Measurements from ENCODE around the gene PSMA8.

DNA sequence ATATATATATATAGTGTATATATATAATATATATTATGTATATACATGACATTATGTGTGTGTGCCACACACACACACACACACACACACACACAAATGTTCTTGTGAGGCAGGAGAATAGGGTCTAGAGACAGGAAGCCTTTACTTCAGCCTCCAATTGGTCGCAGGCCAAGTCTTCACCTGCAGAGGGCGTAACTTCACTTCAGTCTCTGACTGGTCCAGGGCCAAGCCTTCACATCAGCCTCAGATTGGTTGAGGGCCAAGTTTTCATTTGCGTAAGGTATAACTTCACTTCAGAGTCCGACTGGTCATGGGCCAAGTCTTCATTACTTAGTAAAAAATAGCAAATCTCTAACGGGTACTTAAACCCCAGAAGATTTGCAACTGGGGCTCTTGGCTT, 30.1 kb upstream of the PSMA8 start:
- TF ChIP-seq GABPA (IDR thresholded peaks at IDR 0.05; ENCODE audit: borderline replicate concordance, insufficient read depth, low read length) (no peak), EZH2 (IDR thresholded peaks at IDR 0.05; ENCODE audit: low read depth, low read length, severe bottlenecking) (no peak), YY1 (IDR thresholded peaks at IDR 0.05; ENCODE audit: low read depth, low read length) (no peak), EGR1 (IDR thresholded peaks at IDR 0.05; ENCODE audit: borderline replicate concordance, low read depth, low read length) (no peak), POLR2A (IDR thresholded peaks at IDR 0.05; ENCODE audit: control extremely low read depth in 1 of 2, low read depth in 2 of 2, low read length in 2 of 2) (no peak), POLR2AphosphoS5 (IDR thresholded peaks at IDR 0.05; ENCODE audit: low read depth, low read length) (no peak), EP300 (IDR thresholded peaks at IDR 0.05; ENCODE audit: borderline replicate concordance in 1 of 2, low read depth in 2 of 2, low read length in 2 of 2) (no peak)
- TF ChIP-seq, protein P1, sequence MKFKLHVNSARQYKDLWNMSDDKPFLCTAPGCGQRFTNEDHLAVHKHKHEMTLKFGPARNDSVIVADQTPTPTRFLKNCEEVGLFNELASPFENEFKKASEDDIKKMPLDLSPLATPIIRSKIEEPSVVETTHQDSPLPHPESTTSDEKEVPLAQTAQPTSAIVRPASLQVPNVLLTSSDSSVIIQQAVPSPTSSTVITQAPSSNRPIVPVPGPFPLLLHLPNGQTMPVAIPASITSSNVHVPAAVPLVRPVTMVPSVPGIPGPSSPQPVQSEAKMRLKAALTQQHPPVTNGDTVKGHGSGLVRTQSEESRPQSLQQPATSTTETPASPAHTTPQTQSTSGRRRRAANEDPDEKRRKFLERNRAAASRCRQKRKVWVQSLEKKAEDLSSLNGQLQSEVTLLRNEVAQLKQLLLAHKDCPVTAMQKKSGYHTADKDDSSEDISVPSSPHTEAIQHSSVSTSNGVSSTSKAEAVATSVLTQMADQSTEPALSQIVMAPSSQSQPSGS (IDR thresholded peaks at IDR 0.05; ENCODE audit: low read length) = no peak
- TF ChIP-seq, protein P2, sequence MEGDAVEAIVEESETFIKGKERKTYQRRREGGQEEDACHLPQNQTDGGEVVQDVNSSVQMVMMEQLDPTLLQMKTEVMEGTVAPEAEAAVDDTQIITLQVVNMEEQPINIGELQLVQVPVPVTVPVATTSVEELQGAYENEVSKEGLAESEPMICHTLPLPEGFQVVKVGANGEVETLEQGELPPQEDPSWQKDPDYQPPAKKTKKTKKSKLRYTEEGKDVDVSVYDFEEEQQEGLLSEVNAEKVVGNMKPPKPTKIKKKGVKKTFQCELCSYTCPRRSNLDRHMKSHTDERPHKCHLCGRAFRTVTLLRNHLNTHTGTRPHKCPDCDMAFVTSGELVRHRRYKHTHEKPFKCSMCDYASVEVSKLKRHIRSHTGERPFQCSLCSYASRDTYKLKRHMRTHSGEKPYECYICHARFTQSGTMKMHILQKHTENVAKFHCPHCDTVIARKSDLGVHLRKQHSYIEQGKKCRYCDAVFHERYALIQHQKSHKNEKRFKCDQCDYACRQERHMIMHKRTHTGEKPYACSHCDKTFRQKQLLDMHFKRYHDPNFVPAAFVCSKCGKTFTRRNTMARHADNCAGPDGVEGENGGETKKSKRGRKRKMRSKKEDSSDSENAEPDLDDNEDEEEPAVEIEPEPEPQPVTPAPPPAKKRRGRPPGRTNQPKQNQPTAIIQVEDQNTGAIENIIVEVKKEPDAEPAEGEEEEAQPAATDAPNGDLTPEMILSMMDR (IDR thresholded peaks at IDR 0.05; ENCODE audit: control extremely low read depth in 1 of 3, insufficient read depth in 1 of 3, low read depth in 1 of 3, low read length in 3 of 3) = peak; percentile 66 to 91 (median 85)

Data from H1 (cell line).